ENCODE data around the gene EXOC2.
"Not testable (repeated sequence)": the region's sequence is repeated elsewhere in the genome, so short reads cannot be mapped to it uniquely, and the experiment has no call there.

The EXOC2 gene

GRCh38 chr6:562052-562676, 130.8 kb downstream of the EXOC2 start:
- H3K14ac ChIP-seq (ENCODE audit: low read length in 2 of 2) = peak overlapping the region in 1 of 2 experiments; percentile 4
- H4K8ac ChIP-seq (ENCODE audit: low read length) = no peak overlapping the region
- H3K79me1 ChIP-seq (replicated peaks; ENCODE audit: low read length, poor library complexity, severe bottlenecking) = peaks cover 11% of the 10 kb centered on the region
- no peak overlapping the region for H3K4me3 ChIP-seq (ENCODE audit: insufficient read depth in 1 of 2, low read depth in 1 of 2, low read length in 2 of 2)
- no peak overlapping the region for H3K4me2 ChIP-seq (ENCODE audit: low read length, poor library complexity, severe bottlenecking)
- no peaks in the 10 kb centered on the region for H3K27me3 ChIP-seq (ENCODE audit: control insufficient read depth in 1 of 2, insufficient read depth in 1 of 2, low read length in 2 of 2)
- no peak overlapping the region for H2BK12ac ChIP-seq (ENCODE audit: low read length in 2 of 2)
- no peak overlapping the region for H2AFZ ChIP-seq (ENCODE audit: low read depth, low read length)
- 94% methylated on average over 10 of the region's 15 CpGs for WGBS
- H3K4me1 ChIP-seq (ENCODE audit: control insufficient read depth, insufficient read depth, low read depth, low read length) = no peaks in the 10 kb centered on the region
- no peak overlapping the region for H3K27ac ChIP-seq (ENCODE audit: low read length, poor library complexity, severe bottlenecking)
- H2AK5ac ChIP-seq (ENCODE audit: low read length, severe bottlenecking) = no peak overlapping the region
- no peak overlapping the region for H3K4ac ChIP-seq (ENCODE audit: low read depth in 1 of 2, low read length in 2 of 2)
- H4K91ac ChIP-seq (ENCODE audit: low read length) = no peak overlapping the region
- no peak overlapping the region for H3K9ac ChIP-seq (ENCODE audit: low read length)
- H3K36me3 ChIP-seq (ENCODE audit: control insufficient read depth in 1 of 2, insufficient read depth in 2 of 2, low read depth in 1 of 2, low read length in 2 of 2) = peaks cover 32 to 46% of the 10 kb centered on the region in 2 experiments
- H3K23ac ChIP-seq (ENCODE audit: low read length in 2 of 2) = no peak overlapping the region
- DNase-seq = no peak
- H2BK120ac ChIP-seq (ENCODE audit: low read depth, low read length) = no peak overlapping the region
- H2BK15ac ChIP-seq (ENCODE audit: low read depth, poor library complexity, severe bottlenecking) = no peak overlapping the region
- no peak overlapping the region for H3K18ac ChIP-seq (ENCODE audit: low read depth in 1 of 2, low read length in 2 of 2)
- no peak overlapping the region for H2BK5ac ChIP-seq (ENCODE audit: low read depth, low read length, poor library complexity, severe bottlenecking)
- no peaks in the 10 kb centered on the region for H3K9me3 ChIP-seq (ENCODE audit: control insufficient read depth, low read length)

GRCh38 chr6:561335-561734, 131.6 kb downstream of the EXOC2 start:
- not testable (repeated sequence) for H3K79me1 ChIP-seq (replicated peaks; ENCODE audit: low read length, poor library complexity, severe bottlenecking); H2AFZ ChIP-seq (ENCODE audit: low read depth, low read length); H3K9me3 ChIP-seq (ENCODE audit: control insufficient read depth, low read length); H3K18ac ChIP-seq (ENCODE audit: low read depth in 1 of 2, low read length in 2 of 2); H2BK15ac ChIP-seq (ENCODE audit: low read depth, poor library complexity, severe bottlenecking); H4K8ac ChIP-seq (ENCODE audit: low read length); H2BK12ac ChIP-seq (ENCODE audit: low read length in 2 of 2); DNase-seq; H3K23ac ChIP-seq (ENCODE audit: low read length in 2 of 2); H3K9ac ChIP-seq (ENCODE audit: low read length); H3K27me3 ChIP-seq (ENCODE audit: control insufficient read depth in 1 of 2, insufficient read depth in 1 of 2, low read length in 2 of 2); H2BK5ac ChIP-seq (ENCODE audit: low read depth, low read length, poor library complexity, severe bottlenecking); H2BK120ac ChIP-seq (ENCODE audit: low read depth, low read length); H3K4me2 ChIP-seq (ENCODE audit: low read length, poor library complexity, severe bottlenecking); H2AK5ac ChIP-seq (ENCODE audit: low read length, severe bottlenecking); H4K91ac ChIP-seq (ENCODE audit: low read length); H3K14ac ChIP-seq (ENCODE audit: low read length in 2 of 2); H3K4ac ChIP-seq (ENCODE audit: low read depth in 1 of 2, low read length in 2 of 2); H3K4me1 ChIP-seq (ENCODE audit: control insufficient read depth, insufficient read depth, low read depth, low read length); H3K27ac ChIP-seq (ENCODE audit: low read length, poor library complexity, severe bottlenecking); H3K4me3 ChIP-seq (ENCODE audit: insufficient read depth in 1 of 2, low read depth in 1 of 2, low read length in 2 of 2)
- H3K36me3 ChIP-seq (ENCODE audit: control insufficient read depth in 1 of 2, insufficient read depth in 2 of 2, low read depth in 1 of 2, low read length in 2 of 2) = peaks cover 26 to 48% of the 10 kb centered on the region in 2 experiments
- 95% methylated on average over 7 of the region's 7 CpGs for WGBS

- Histone ChIP-seq H4K8ac (ENCODE audit: low read length) (no peak overlapping the region), H2BK5ac (ENCODE audit: low read depth, low read length, poor library complexity, severe bottlenecking) (no peak overlapping the region), H3K4me1 (ENCODE audit: control insufficient read depth, insufficient read depth, low read depth, low read length) (no peaks in the 10 kb centered on the region), H3K23ac (ENCODE audit: low read length in 2 of 2) (no peak overlapping the region), H3K27ac (ENCODE audit: low read length, poor library complexity, severe bottlenecking) (no peak overlapping the region), H2BK12ac (ENCODE audit: low read length in 2 of 2) (no peak overlapping the region), H2BK15ac (ENCODE audit: low read depth, poor library complexity, severe bottlenecking) (no peak overlapping the region), H2AFZ (ENCODE audit: low read depth, low read length) (no peak overlapping the region), H2BK120ac (ENCODE audit: low read depth, low read length) (no peak overlapping the region), H4K91ac (ENCODE audit: low read length) (no peak overlapping the region), H2AK5ac (ENCODE audit: low read length, severe bottlenecking) (no peak overlapping the region), H3K36me3 (ENCODE audit: control insufficient read depth in 1 of 2, insufficient read depth in 2 of 2, low read depth in 1 of 2, low read length in 2 of 2) (peaks cover 24 to 54% of the 10 kb centered on the region in 2 experiments), H3K18ac (ENCODE audit: low read depth in 1 of 2, low read length in 2 of 2) (no peak overlapping the region), H3K79me1 (replicated peaks; ENCODE audit: low read length, poor library complexity, severe bottlenecking) (peaks cover 9% of the 10 kb centered on the region), H3K9me3 (ENCODE audit: control insufficient read depth, low read length) (no peaks in the 10 kb centered on the region), H3K4me2 (ENCODE audit: low read length, poor library complexity, severe bottlenecking) (no peak overlapping the region), H3K9ac (ENCODE audit: low read length) (no peak overlapping the region), H3K4ac (ENCODE audit: low read depth in 1 of 2, low read length in 2 of 2) (no peak overlapping the region), H3K4me3 (ENCODE audit: insufficient read depth in 1 of 2, low read depth in 1 of 2, low read length in 2 of 2) (no peak overlapping the region), H3K27me3 (ENCODE audit: control insufficient read depth in 1 of 2, insufficient read depth in 1 of 2, low read length in 2 of 2) (no peaks in the 10 kb centered on the region), H3K14ac (ENCODE audit: low read length in 2 of 2) (no peak overlapping the region)
- peak; percentile 23 for DNase-seq
- WGBS = 66% methylated on average over 2 of the region's 3 CpGs
Measured at GRCh38 chr6:558959-559358, 134.0 kb downstream of the EXOC2 start.

- Histone ChIP-seq H2BK5ac (ENCODE audit: low read depth, low read length, poor library complexity, severe bottlenecking) (no peak overlapping the region), H3K4me2 (ENCODE audit: low read length, poor library complexity, severe bottlenecking) (no peak overlapping the region), H4K8ac (ENCODE audit: low read length) (no peak overlapping the region), H3K4ac (ENCODE audit: low read depth in 1 of 2, low read length in 2 of 2) (no peak overlapping the region), H3K27ac (ENCODE audit: low read length, poor library complexity, severe bottlenecking) (no peak overlapping the region), H2AK5ac (ENCODE audit: low read length, severe bottlenecking) (no peak overlapping the region), H3K14ac (ENCODE audit: low read length in 2 of 2) (no peak overlapping the region), H3K23ac (ENCODE audit: low read length in 2 of 2) (no peak overlapping the region), H3K36me3 (ENCODE audit: control insufficient read depth in 1 of 2, insufficient read depth in 2 of 2, low read depth in 1 of 2, low read length in 2 of 2) (peaks cover 22 to 58% of the 10 kb centered on the region in 2 experiments), H2AFZ (ENCODE audit: low read depth, low read length) (no peak overlapping the region), H3K9ac (ENCODE audit: low read length) (no peak overlapping the region), H3K9me3 (ENCODE audit: control insufficient read depth, low read length) (no peaks in the 10 kb centered on the region), H3K27me3 (ENCODE audit: control insufficient read depth in 1 of 2, insufficient read depth in 1 of 2, low read length in 2 of 2) (no peaks in the 10 kb centered on the region), H2BK12ac (ENCODE audit: low read length in 2 of 2) (no peak overlapping the region), H2BK120ac (ENCODE audit: low read depth, low read length) (no peak overlapping the region), H3K18ac (ENCODE audit: low read depth in 1 of 2, low read length in 2 of 2) (no peak overlapping the region), H3K4me3 (ENCODE audit: insufficient read depth in 1 of 2, low read depth in 1 of 2, low read length in 2 of 2) (no peak overlapping the region), H2BK15ac (ENCODE audit: low read depth, poor library complexity, severe bottlenecking) (no peak overlapping the region), H3K79me1 (replicated peaks; ENCODE audit: low read length, poor library complexity, severe bottlenecking) (peaks cover 8% of the 10 kb centered on the region), H3K4me1 (ENCODE audit: control insufficient read depth, insufficient read depth, low read depth, low read length) (no peaks in the 10 kb centered on the region), H4K91ac (ENCODE audit: low read length) (no peak overlapping the region)
- DNase-seq = no peak
Measured at GRCh38 chr6:558089-558488, 134.8 kb downstream of the EXOC2 start.

Data from mesenchymal stem cell (in vitro differentiated cells and primary cell).